Adrenal gland (tissue), 5 donors: ENCODE measurements around the gene KIFC3.
"Not testable (repeated sequence)": the region's sequence is repeated elsewhere in the genome, so short reads cannot be mapped to it uniquely, and the experiment has no call there.

Experiments
- CTCF ChIP-seq, 6 experiments: fragments of 450-650 bp in 4 of 6; fragments of 200-600 bp in 2 of 6; sonication (generic) in 1 of 6; IDR thresholded peaks; 1 replicate in 5 of 6; 2 replicates in 1 of 6; pipeline versions ENCODE4 v1.5.1 to v1.8.0; 2016 to 2021; ENCODE audit warnings: antibody characterized with exemption in 6 of 6, mild to moderate bottlenecking in 2 of 6, moderate library complexity in 1 of 6
- POLR2A ChIP-seq, 2 donors: fragments of 450-650 bp; IDR thresholded peaks; one replicate each; pipeline ENCODE4 v1.6.1; 2017; ENCODE audit warnings: antibody characterized with exemption in 2 of 2, mild to moderate bottlenecking in 2 of 2, moderate library complexity in 1 of 2
- donor health status: DM: no; HTN: no; CAD: no.

DNA sequence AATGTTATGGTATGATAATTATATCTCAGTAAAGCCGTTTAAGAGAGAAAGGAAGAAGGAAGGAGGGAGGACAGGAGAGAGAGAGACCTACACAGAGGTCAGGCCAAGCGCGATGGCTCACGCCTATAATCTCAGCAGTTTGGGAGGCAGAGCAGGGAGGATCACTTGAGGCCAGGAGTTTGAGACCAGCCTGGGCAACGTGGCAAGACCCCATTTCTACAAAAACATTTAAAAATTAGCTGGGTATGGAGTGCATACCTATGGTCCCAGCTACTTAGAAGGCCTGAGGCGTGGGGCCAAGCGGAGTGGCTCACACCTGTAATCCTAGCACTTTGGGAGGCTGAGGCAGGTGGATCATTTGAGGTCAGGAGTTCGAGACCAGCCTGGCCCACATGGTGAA, 9.0 kb upstream of the KIFC3 start:
- not testable (repeated sequence) for TF ChIP-seq POLR2A, CTCF (IDR thresholded peaks at IDR 0.05)
